ENCODE measurements around the gene COPS4. TPM values are rescaled to one million over a fixed set of nuclear protein-coding genes. Genes with fewer than 3 reads are reported as not detected.

COPS4 gene
- total RNA-seq, 4 donors from 2014 or later: 6.7 to 81.8 (median 32.3) TPM

DNA sequence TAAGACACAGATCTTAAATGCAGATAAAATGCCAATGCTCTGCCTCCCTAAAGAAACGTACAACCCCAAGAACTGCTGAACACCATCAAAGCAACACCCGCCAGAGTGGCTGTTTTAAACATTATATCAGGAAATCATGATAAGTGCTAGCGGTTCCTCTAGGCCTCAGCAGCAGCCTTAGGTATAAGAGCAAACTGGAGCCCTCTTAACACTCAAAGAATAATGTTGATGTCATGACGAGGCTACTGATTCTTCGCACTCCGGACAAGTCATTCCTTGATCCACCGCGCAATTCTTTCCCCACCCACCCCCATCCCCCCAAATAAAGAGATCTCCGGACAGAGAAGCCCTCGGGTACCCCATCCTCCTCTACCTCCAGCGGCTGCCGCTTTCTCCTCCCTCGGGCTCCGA, 24.9 kb upstream of the COPS4 start:
- Histone ChIP-seq H3K27me3 (no peaks in the 10 kb centered on the region), H3K27ac (peak overlapping the region; percentile 95 to 98 (median 97)), H3K9me3 (no peaks in the 10 kb centered on the region), H3K36me3 (no peaks in the 10 kb centered on the region), H3K4me3 (peak overlapping the region; percentile 79 to 97 (median 92)), H3K4me1 (peaks cover 18 to 38% (median 32%) of the 10 kb centered on the region in 4 donors)
- in situ Hi-C loops (cut with MboI; ENCODE audit: low pct_ligation_motif_present in 1 of 4, low pct_unique_long_range_greater_than_20kb in 1 of 4, low sequenced_read_pairs in 3 of 4) (loop anchor here in 1 of 4 donors (10.0 kb wide), 1 partner anchor 115 kb away; the partner anchor contains the start of gene SEC31A), intact Hi-C loops (cut with DNase I; ENCODE audit: low total_unique reads) (loop anchor here (5.0 kb wide), 1 partner anchor 108 kb away; the partner anchor contains the start of gene THAP9)
- 0 to 1% methylated on average over 3 to 14 of the region's 14 CpGs for WGBS, 2 donors (ENCODE audit: low coverage in 1 of 2)
- DNase-seq: no peak
- no peak for TF ChIP-seq EP300 (IDR thresholded peaks at IDR 0.05; ENCODE audit: low read depth)
- no peak for TF ChIP-seq POLR2AphosphoS5 (IDR thresholded peaks at IDR 0.05)
- TF ChIP-seq, protein P1, sequence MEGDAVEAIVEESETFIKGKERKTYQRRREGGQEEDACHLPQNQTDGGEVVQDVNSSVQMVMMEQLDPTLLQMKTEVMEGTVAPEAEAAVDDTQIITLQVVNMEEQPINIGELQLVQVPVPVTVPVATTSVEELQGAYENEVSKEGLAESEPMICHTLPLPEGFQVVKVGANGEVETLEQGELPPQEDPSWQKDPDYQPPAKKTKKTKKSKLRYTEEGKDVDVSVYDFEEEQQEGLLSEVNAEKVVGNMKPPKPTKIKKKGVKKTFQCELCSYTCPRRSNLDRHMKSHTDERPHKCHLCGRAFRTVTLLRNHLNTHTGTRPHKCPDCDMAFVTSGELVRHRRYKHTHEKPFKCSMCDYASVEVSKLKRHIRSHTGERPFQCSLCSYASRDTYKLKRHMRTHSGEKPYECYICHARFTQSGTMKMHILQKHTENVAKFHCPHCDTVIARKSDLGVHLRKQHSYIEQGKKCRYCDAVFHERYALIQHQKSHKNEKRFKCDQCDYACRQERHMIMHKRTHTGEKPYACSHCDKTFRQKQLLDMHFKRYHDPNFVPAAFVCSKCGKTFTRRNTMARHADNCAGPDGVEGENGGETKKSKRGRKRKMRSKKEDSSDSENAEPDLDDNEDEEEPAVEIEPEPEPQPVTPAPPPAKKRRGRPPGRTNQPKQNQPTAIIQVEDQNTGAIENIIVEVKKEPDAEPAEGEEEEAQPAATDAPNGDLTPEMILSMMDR (IDR thresholded peaks at IDR 0.05): peak in 1 of 5 experiments; percentile 5
- TF ChIP-seq POLR2A (IDR thresholded peaks at IDR 0.05): no peak

DNA sequence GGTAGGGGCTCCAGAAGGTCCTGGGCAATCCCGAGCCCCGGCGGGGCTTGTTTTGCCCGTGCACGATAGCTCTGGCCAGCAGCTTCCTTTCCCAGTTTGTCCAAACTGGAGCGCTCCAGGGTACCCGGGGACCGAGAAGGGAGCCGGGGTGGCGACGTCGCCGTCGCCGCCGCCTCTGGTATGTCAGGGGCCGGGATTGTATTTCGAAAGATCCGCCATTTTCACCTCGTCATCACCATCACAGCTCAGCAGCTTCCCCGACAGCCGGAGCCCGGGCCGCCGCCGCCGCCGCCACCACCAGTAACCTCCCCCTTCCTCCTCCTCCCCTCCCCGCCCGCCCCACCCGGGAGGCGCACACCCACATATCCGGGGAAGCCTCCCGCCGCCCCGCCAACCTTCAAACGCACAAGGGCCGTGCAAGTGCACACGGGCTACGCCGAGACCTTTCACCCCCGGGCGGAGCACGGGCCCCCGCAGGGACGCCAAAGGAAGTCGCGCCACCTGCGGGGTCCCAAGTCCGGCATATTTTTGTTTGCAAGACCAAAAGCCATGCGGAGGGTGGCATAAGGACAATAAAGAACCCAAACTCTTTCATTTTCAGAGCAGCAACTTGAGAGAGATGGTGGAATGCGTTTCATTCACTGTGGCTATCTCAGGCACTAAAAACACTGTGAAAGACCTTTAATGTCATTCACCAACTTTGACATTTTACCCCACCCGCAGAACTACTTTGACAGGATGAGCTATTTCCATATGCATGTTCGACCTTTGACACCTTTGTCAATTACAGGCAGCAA, 24.3 kb upstream of the COPS4 start, which contains the start of gene LIN54:
Gene LIN54 (minus strand): TSS at position 302 of the 797 bp plus-strand sequence. CDS start 25,979 bp downstream, outside the sequence.
- Histone ChIP-seq H3K27ac (peak within 1 kb of the TSS; percentile 95 to 98 (median 97)), H3K36me3 (no peaks in the 10 kb centered on the region), H3K9me3 (no peaks in the 10 kb centered on the region), H3K4me1 (peaks cover 18 to 38% (median 32%) of the 10 kb centered on the region in 4 donors), H3K27me3 (no peaks in the 10 kb centered on the region), H3K4me3 (peak within 1 kb of the TSS; percentile 91 to 97 (median 93))
- 0% methylated on average over 2 to 33 of the region's 54 CpGs for WGBS, 2 donors (ENCODE audit: low coverage in 1 of 2)
- intact Hi-C loops (cut with DNase I; ENCODE audit: low total_unique reads): loop anchor here (5.0 kb wide), 1 partner anchor 108 kb away; the partner anchor contains the start of gene THAP9
- peak; percentile 88 for DNase-seq
- in situ Hi-C loops (cut with MboI; ENCODE audit: low pct_ligation_motif_present in 1 of 4, low pct_unique_long_range_greater_than_20kb in 1 of 4, low sequenced_read_pairs in 3 of 4): loop anchor here in 1 of 4 donors (10.0 kb wide), 1 partner anchor 116 kb away; the partner anchor contains the start of gene SEC31A
- peak; percentile 40 for TF ChIP-seq POLR2A (IDR thresholded peaks at IDR 0.05)
- TF ChIP-seq, protein P1 (IDR thresholded peaks at IDR 0.05): peak in 1 of 5 experiments; percentile 0
- TF ChIP-seq EP300 (IDR thresholded peaks at IDR 0.05; ENCODE audit: low read depth): no peak
- TF ChIP-seq POLR2AphosphoS5 (IDR thresholded peaks at IDR 0.05): peak in 1 of 3 donors; percentile 27

DNA sequence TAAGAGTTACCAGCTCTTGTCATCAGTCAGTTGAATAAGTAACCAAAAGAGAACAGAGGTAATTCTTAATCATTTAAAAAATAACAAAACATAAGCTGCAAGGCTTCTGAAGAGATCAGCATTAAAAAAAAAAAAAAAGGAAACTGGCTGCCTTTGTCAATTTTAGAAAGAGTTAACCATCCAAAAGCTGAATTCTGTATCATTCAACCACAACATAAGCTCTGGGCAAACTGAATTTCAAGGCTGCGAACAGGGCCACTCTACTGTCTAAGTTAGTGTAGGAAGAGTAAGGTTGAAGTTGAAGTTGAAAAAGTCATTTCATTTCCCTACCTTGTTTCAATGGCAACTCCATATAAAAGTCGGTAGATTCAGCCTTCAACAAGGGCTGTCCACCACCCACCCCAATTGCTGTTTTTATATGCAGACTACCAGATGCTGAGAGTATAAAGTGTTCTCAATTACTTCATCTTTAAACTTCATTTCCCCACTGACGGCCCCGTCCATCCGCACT, 23.2 kb upstream of the COPS4 start:
- intact Hi-C loops (cut with DNase I; ENCODE audit: low total_unique reads): loop anchor here (5.0 kb wide), 1 partner anchor 109 kb away; the partner anchor contains the start of gene THAP9
- TF ChIP-seq EP300 (IDR thresholded peaks at IDR 0.05; ENCODE audit: low read depth): no peak
- TF ChIP-seq POLR2AphosphoS5 (IDR thresholded peaks at IDR 0.05): no peak
- no peak for TF ChIP-seq POLR2A (IDR thresholded peaks at IDR 0.05)
- TF ChIP-seq, protein P1 (IDR thresholded peaks at IDR 0.05): no peak
- H3K36me3 ChIP-seq: no peaks in the 10 kb centered on the region
- peaks cover 18 to 38% (median 32%) of the 10 kb centered on the region in 4 donors for H3K4me1 ChIP-seq
- H3K4me3 ChIP-seq: peak overlapping the region; percentile 87 to 98 (median 92)
- H3K9me3 ChIP-seq: no peaks in the 10 kb centered on the region
- 0 to 4% methylated on average over 2 to 5 of the region's 5 CpGs for WGBS, 2 donors (ENCODE audit: low coverage in 1 of 2)
- in situ Hi-C loops (cut with MboI; ENCODE audit: low pct_ligation_motif_present in 1 of 4, low pct_unique_long_range_greater_than_20kb in 1 of 4, low sequenced_read_pairs in 3 of 4): loop anchor here in 1 of 4 donors (10.0 kb wide), 1 partner anchor 117 kb away; the partner anchor contains the start of gene SEC31A
- DNase-seq: no peak
- no peaks in the 10 kb centered on the region for H3K27me3 ChIP-seq
- H3K27ac ChIP-seq: peak overlapping the region; percentile 95 to 98 (median 97)

Measured in transverse colon (tissue), 4 donors.